Kidney (tissue), 14 donors: ENCODE results near the gene EPS8. TPM values are rescaled to one million over a fixed set of nuclear protein-coding genes. Genes with fewer than 3 reads are reported as not detected.
A peak's percentile ranks its signal among the peaks of the same experiment; 100 is the strongest.

Experiments used
- DNase-seq, 5 donors: peaks; one replicate each; pipeline ENCODE4 v3.0.0-alpha.2; 2013 to 2020
- FAIRE-seq: peaks from 2 replicates; lab custom pipeline; 2012; peaks lifted over from hg19 to GRCh38; lab: Jason Lieb, UNC
- H3K27ac ChIP-seq, 2 donors: one replicate each; pipeline ENCODE4 v1.7.0; 2013; ENCODE audit warnings: low read depth in 2 of 2, low read length in 2 of 2, inconsistent platforms in 1 of 2
- H3K27me3 ChIP-seq: one replicate; pipeline ENCODE4 v1.7.1; 2013; ENCODE audit warnings: low read length, inconsistent platforms; ENCODE audit not compliant: control insufficient read depth, insufficient read depth
- H3K36me3 ChIP-seq, 3 donors: one replicate each; pipeline versions ENCODE4 v1.7.0 to v1.7.1; 2013; ENCODE audit warnings: low read length in 3 of 3, control low read depth in 1 of 3, inconsistent platforms in 1 of 3; ENCODE audit not compliant: insufficient read depth in 3 of 3, control insufficient read depth in 2 of 3
- H3K4me1 ChIP-seq, 3 donors: one replicate each; pipeline versions ENCODE4 v1.7.0 to v1.7.1; 2013; ENCODE audit warnings: low read length in 3 of 3, inconsistent platforms in 1 of 3, low read depth in 1 of 3; ENCODE audit not compliant: control insufficient read depth in 2 of 3, insufficient read depth in 2 of 3
- H3K4me3 ChIP-seq, 3 donors: one replicate each; pipeline versions ENCODE4 v1.7.0 to v1.8.1; 2013; ENCODE audit warnings: low read length in 3 of 3, control low read depth in 1 of 3, inconsistent platforms in 1 of 3
- H3K9ac ChIP-seq, 3 donors: one replicate each; pipeline versions ENCODE4 v1.7.0 to v1.7.1; 2013; ENCODE audit warnings: low read length in 3 of 3, control low read depth in 1 of 3, inconsistent platforms in 1 of 3
- H3K9me3 ChIP-seq, 3 donors: one replicate each; pipeline versions ENCODE4 v1.7.0 to v1.7.1; 2013; ENCODE audit warnings: low read length in 3 of 3, control low read depth in 1 of 3, inconsistent platforms in 1 of 3; ENCODE audit not compliant: control insufficient read depth in 2 of 3, insufficient read depth in 1 of 3
- intact Hi-C: fragments of 100-400 bp; cut with DNase I; formaldehyde crosslinking; loops from one replicate; pipeline ENCODE4 v1.11.1; 2022
- polyA plus RNA-seq: library from polyadenylated mRNA; stranded (reverse); fragments of 350-450 nt; fragmentation: Illumina TruSeq; extraction: RNeasy Lipid Tissue Mini Kit (QIAGEN cat#74804); gene quantifications from one replicate; pipeline ENCODE4 v1.2.3, GENCODE V29; 2014; ENCODE audit warnings: low read depth, low replicate concordance; ENCODE audit not compliant: insufficient read depth
- total RNA-seq: library from RNA; stranded (reverse); fragmentation: NEBNext Ultra II Directional; extraction: Animal tissue kit (Norgen Biotek cat#: 25700); gene quantifications from one replicate; pipeline ENCODE4 v1.2.1, GENCODE V29; 2021
- TF ChIP-seq, protein P1 (sequence below): IDR thresholded peaks from 3 replicates; pipeline ENCODE4 v1.5.1; 2012; ENCODE audit warnings: mild to moderate bottlenecking, moderate library complexity, borderline replicate concordance; ENCODE audit not compliant: insufficient read depth; ENCODE audit errors: extremely low read depth
- donor health status: control.
- donor health status: control.
- donor health status: control.
- donor health status: control.
- donor health status: control.
- donor health status: DM: yes; HTN: yes; CAD: no.
- donor health status: Normal renal cell carcinoma (clear cell type).

Gene EPS8
- total and polyA plus RNA-seq, 2 donors from 2014 or later = 33.9 to 80.3 TPM

DNA sequence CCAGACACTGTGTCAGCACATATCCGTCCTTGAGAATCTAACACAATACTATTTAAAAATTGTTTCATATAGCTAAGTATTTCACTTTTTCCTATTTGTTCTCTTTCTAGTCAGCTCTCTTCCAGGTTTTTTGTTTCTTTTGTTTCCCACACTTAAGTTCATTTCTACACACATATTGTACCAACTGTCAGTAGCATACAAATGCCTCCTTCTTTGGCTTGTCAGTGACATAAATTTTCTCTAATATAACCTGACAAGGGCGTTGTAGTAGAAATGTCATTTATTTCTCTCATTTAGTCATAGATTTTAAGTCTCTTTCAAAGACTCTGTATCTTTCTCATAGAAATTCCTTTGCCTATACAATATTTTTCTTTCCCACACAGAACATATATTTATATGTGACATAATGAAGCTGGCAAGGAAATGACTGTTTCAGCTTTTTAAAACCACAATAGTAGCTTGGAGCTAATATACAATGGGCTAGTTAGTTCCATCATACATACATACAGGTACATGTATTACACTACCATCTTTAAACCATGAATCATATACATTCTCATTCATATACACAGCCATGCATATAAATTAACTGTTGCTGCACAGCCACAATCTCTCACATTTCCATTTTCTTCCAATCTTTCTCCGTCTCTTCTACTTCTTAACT is 42.3 kb upstream of the EPS8 start:
- Histone ChIP-seq H3K27me3 (no peaks in the 10 kb centered on the region), H3K36me3 (no peaks in the 10 kb centered on the region), H3K9me3 (no peaks in the 10 kb centered on the region), H3K4me1 (no peaks in the 10 kb centered on the region), H3K4me3 (no peak overlapping the region), H3K9ac (no peak overlapping the region), H3K27ac (no peak overlapping the region)
- DNase-seq (no peak), FAIRE-seq (no peak)
- intact Hi-C loops = no loop called here
- TF ChIP-seq, protein P1, sequence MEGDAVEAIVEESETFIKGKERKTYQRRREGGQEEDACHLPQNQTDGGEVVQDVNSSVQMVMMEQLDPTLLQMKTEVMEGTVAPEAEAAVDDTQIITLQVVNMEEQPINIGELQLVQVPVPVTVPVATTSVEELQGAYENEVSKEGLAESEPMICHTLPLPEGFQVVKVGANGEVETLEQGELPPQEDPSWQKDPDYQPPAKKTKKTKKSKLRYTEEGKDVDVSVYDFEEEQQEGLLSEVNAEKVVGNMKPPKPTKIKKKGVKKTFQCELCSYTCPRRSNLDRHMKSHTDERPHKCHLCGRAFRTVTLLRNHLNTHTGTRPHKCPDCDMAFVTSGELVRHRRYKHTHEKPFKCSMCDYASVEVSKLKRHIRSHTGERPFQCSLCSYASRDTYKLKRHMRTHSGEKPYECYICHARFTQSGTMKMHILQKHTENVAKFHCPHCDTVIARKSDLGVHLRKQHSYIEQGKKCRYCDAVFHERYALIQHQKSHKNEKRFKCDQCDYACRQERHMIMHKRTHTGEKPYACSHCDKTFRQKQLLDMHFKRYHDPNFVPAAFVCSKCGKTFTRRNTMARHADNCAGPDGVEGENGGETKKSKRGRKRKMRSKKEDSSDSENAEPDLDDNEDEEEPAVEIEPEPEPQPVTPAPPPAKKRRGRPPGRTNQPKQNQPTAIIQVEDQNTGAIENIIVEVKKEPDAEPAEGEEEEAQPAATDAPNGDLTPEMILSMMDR = no peak

DNA sequence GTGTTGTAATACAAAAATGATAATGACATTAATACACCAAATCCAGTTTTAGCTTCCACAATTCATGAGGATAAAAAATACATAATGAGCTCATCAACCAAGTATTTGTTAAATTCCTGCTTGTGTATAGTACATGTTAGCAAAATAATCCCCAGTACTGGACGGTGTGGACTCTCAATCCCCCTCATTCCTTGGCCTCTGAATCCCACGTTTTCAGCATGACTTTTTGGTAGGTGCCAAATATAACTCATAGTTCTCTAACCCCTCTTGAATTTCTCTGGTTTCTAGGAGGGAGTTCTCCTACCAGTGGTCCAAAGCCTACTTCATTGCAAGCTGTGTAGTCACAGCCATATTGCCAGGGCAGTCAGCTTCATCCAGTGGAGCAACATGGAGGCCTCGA is 41.4 kb upstream of the EPS8 start:
- Histone ChIP-seq H3K9me3 (no peaks in the 10 kb centered on the region), H3K27me3 (no peaks in the 10 kb centered on the region), H3K36me3 (no peaks in the 10 kb centered on the region), H3K4me1 (no peaks in the 10 kb centered on the region), H3K27ac (peak overlapping the region in 1 of 2 donors; percentile 23), H3K9ac (no peak overlapping the region), H3K4me3 (no peak overlapping the region)
- TF ChIP-seq, protein P1 = no peak
- DNase-seq (no peak), FAIRE-seq (no peak)
- intact Hi-C loops = no loop called here

DNA sequence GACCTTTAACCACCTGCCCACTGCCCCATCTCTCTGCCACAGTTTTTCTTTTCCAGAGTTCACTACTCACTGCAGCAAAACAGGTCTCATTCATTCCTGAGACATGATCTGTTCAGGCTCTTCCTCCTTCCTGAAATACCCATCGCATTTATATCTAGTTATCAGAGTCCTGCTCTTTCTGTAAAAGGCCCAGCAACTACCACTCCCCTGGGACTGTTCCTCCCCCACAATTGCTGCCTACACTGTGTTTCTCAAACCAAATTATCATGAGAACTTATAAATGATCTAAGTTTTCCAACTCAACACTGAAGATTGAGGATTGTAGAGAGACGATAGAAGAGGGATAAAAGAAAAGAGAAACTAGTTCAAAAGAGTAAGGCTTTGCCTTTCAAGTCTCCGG is 40.8 kb upstream of the EPS8 start:
- FAIRE-seq (no peak), DNase-seq (no peak)
- Histone ChIP-seq H3K9me3 (no peaks in the 10 kb centered on the region), H3K9ac (no peak overlapping the region), H3K27me3 (no peaks in the 10 kb centered on the region), H3K4me3 (no peak overlapping the region), H3K27ac (peak overlapping the region in 1 of 2 donors; percentile 23), H3K4me1 (no peaks in the 10 kb centered on the region), H3K36me3 (no peaks in the 10 kb centered on the region)
- intact Hi-C loops = no loop called here
- TF ChIP-seq, protein P1 = no peak

DNA sequence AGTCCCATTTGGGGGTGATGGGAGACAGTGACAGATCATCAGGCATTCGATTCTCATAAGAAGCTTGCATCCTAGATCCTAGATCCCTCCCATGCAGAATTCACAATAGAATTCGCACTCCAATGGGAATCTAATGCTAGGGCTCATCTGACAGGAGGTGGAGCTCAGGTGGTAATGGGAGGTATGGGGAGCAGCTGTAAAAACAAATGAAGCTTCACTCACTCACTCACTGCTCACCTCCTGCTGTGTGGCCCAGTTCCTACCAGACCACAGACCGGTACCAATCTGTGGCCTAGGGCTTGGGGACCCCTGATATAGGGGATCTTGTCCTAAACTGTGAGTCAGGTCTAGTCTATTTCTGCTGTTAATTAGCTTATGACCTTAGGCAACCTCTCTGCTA is 40.1 kb upstream of the EPS8 start:
- TF ChIP-seq, protein P1 = no peak
- no peak overlapping the region for H3K9ac ChIP-seq

More for the DNA sequence above, 40.1 kb upstream of the EPS8 start:
- Histone ChIP-seq H3K27ac (no peak overlapping the region), H3K36me3 (no peaks in the 10 kb centered on the region), H3K9me3 (no peaks in the 10 kb centered on the region), H3K4me1 (no peaks in the 10 kb centered on the region), H3K27me3 (no peaks in the 10 kb centered on the region), H3K4me3 (no peak overlapping the region)
- FAIRE-seq (no peak), DNase-seq (no peak)
- intact Hi-C loops = no loop called here
